ENCODE results near the gene CCND1. TPM values are rescaled to one million over a fixed set of nuclear protein-coding genes. Genes with fewer than 3 reads are reported as not detected.

The CCND1 gene
- total RNA-seq, 1 experiment from 2014 or later = 372 TPM

DNA sequence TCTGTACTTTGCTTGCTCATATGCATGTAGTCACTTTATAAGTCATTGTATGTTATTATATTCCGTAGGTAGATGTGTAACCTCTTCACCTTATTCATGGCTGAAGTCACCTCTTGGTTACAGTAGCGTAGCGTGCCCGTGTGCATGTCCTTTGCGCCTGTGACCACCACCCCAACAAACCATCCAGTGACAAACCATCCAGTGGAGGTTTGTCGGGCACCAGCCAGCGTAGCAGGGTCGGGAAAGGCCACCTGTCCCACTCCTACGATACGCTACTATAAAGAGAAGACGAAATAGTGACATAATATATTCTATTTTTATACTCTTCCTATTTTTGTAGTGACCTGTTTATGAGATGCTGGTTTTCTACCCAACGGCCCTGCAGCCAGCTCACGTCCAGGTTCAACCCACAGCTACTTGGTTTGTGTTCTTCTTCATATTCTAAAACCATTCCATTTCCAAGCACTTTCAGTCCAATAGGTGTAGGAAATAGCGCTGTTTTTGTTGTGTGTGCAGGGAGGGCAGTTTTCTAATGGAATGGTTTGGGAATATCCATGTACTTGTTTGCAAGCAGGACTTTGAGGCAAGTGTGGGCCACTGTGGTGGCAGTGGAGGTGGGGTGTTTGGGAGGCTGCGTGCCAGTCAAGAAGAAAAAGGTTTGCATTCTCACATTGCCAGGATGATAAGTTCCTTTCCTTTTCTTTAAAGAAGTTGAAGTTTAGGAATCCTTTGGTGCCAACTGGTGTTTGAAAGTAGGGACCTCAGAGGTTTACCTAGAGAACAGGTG, 11.1 kb downstream of the CCND1 start:
- Histone ChIP-seq H2BK20ac (ENCODE audit: low read depth, low read length, poor library complexity, severe bottlenecking) (no peak overlapping the region), H3T11ph (ENCODE audit: low read length) (no peak overlapping the region), H2AFZ (ENCODE audit: low read length) (no peak overlapping the region), H2BK5ac (ENCODE audit: insufficient read length, low read length) (no peak overlapping the region), H4K20me1 (ENCODE audit: control insufficient read depth, insufficient read depth, insufficient read length) (no peaks in the 10 kb centered on the region), H3K9ac (ENCODE audit: extremely low read depth, insufficient read length, low read length) (no peak overlapping the region), H3K18ac (ENCODE audit: insufficient read length, low read depth, low read length) (no peak overlapping the region), H3K27me3 (ENCODE audit: insufficient read depth, low read length) (no peaks in the 10 kb centered on the region), H4K8ac (replicated peaks; ENCODE audit: insufficient read length, low read depth, low read length) (no peak overlapping the region), H3K9me3 (ENCODE audit: control insufficient read depth, low read depth, low read length) (no peaks in the 10 kb centered on the region), H2BK15ac (ENCODE audit: low read depth, low read length) (no peak overlapping the region), H3K27ac (ENCODE audit: insufficient read length, low read depth, low read length) (no peak overlapping the region), H4K5ac (ENCODE audit: insufficient read length, low read depth, low read length) (no peak overlapping the region), H3K79me2 (ENCODE audit: insufficient read depth, low read length) (no peaks in the 10 kb centered on the region), H2BK12ac (ENCODE audit: insufficient read length, low read depth, low read length) (no peak overlapping the region), H3K79me1 (ENCODE audit: insufficient read depth, low read depth, low read length, poor library complexity, severe bottlenecking) (no peaks in the 10 kb centered on the region), H2AK5ac (ENCODE audit: insufficient read length, low read length) (no peak overlapping the region), H3K4me1 (ENCODE audit: insufficient read depth, low read length) (no peaks in the 10 kb centered on the region), H3K4ac (ENCODE audit: low read depth, low read length) (no peak overlapping the region), H3K4me2 (ENCODE audit: insufficient read depth, insufficient read length, low read length) (no peak overlapping the region), H3K14ac (ENCODE audit: insufficient read depth, low read length) (no peak overlapping the region), H3K23ac (ENCODE audit: insufficient read length, low read depth, low read length) (no peak overlapping the region), H2BK120ac (ENCODE audit: low read depth, low read length, poor library complexity, severe bottlenecking) (no peak overlapping the region), H4K91ac (ENCODE audit: insufficient read length, low read depth, low read length) (no peak overlapping the region), H3K56ac (ENCODE audit: insufficient read length, low read depth, low read length) (no peak overlapping the region), H3K23me2 (ENCODE audit: insufficient read length, low read depth, low read length, poor library complexity, severe bottlenecking) (no peaks in the 10 kb centered on the region)
- peak overlapping the region in 2 of 3 experiments; percentile 30 to 57; a peak in 2 of 7 replicates for H3K27ac Mint-ChIP-seq
- whole genome bisulfite sequencing (ENCODE audit: extremely low coverage, insufficient read length, low lambda C conversion rate) = no CpG with 5 or more reads among the region's 15 CpGs
- DNase-seq = no peak
- TF ChIP-seq, protein P1, sequence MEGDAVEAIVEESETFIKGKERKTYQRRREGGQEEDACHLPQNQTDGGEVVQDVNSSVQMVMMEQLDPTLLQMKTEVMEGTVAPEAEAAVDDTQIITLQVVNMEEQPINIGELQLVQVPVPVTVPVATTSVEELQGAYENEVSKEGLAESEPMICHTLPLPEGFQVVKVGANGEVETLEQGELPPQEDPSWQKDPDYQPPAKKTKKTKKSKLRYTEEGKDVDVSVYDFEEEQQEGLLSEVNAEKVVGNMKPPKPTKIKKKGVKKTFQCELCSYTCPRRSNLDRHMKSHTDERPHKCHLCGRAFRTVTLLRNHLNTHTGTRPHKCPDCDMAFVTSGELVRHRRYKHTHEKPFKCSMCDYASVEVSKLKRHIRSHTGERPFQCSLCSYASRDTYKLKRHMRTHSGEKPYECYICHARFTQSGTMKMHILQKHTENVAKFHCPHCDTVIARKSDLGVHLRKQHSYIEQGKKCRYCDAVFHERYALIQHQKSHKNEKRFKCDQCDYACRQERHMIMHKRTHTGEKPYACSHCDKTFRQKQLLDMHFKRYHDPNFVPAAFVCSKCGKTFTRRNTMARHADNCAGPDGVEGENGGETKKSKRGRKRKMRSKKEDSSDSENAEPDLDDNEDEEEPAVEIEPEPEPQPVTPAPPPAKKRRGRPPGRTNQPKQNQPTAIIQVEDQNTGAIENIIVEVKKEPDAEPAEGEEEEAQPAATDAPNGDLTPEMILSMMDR (conservative IDR thresholded peaks at IDR 0.05) = no peak
- no peaks in the 10 kb centered on the region for H3K9me3 Mint-ChIP-seq
- H3K27me3 Mint-ChIP-seq (ENCODE audit: low read depth) = no peaks in the 10 kb centered on the region
- peaks cover 9 to 11% of the 10 kb centered on the region in 2 experiments for H3K4me1 Mint-ChIP-seq
- H3K4me3 Mint-ChIP-seq = no peak overlapping the region
- peaks cover 8 to 71% (median 62%) of the 10 kb centered on the region in 3 experiments; a peak in 6 of 7 replicates for H3K36me3 Mint-ChIP-seq (ENCODE audit: insufficient read depth in 1 of 3, low read depth in 3 of 3)
